Ishikawa (cell line): ENCODE data around the gene ACBD6.

ENCODE experiments used
- CEBPB ChIP-seq: IDR thresholded peaks from 2 replicates; pipeline ENCODE4 v1.6.1; 2012
- CREB1 ChIP-seq: IDR thresholded peaks from 2 replicates; pipeline ENCODE4 v1.6.1; 2012; ENCODE audit warnings: low read depth
- EGR1 ChIP-seq: IDR thresholded peaks from 2 replicates; pipeline ENCODE4 v1.6.1; 2012
- EP300 ChIP-seq: IDR thresholded peaks from 2 replicates; pipeline ENCODE4 v1.6.1; 2012; ENCODE audit warnings: borderline replicate concordance
- FOXM1 ChIP-seq: IDR thresholded peaks from 2 replicates; pipeline ENCODE4 v1.6.1; 2012; ENCODE audit warnings: low read depth, borderline replicate concordance
- NFIC ChIP-seq: IDR thresholded peaks from 2 replicates; pipeline ENCODE4 v1.6.1; 2012
- RAD21 ChIP-seq: IDR thresholded peaks from 2 replicates; pipeline ENCODE4 v1.6.1; 2012; ENCODE audit warnings: low read depth
- REST ChIP-seq: IDR thresholded peaks from 2 replicates; pipeline ENCODE4 v1.6.1; 2012; ENCODE audit warnings: low read depth, mild to moderate bottlenecking
- TAF1 ChIP-seq: IDR thresholded peaks from 2 replicates; pipeline ENCODE4 v1.6.1; 2012; ENCODE audit warnings: low read depth, mild to moderate bottlenecking
- TCF12 ChIP-seq: IDR thresholded peaks from 2 replicates; pipeline ENCODE4 v1.6.1; 2012; ENCODE audit warnings: low read depth
- TEAD4 ChIP-seq: IDR thresholded peaks from 2 replicates; pipeline ENCODE4 v1.6.1; 2012
- YY1 ChIP-seq: IDR thresholded peaks from 2 replicates; pipeline ENCODE4 v1.6.1; 2012; ENCODE audit warnings: low read depth
- ZBTB7A ChIP-seq: IDR thresholded peaks from 2 replicates; pipeline ENCODE4 v1.6.1; 2012; ENCODE audit warnings: low read depth
- TF ChIP-seq, protein P1 (sequence below): IDR thresholded peaks from 2 replicates; pipeline ENCODE4 v1.6.1; 2012
- TF ChIP-seq, protein P2 (sequence below): IDR thresholded peaks from 2 replicates; pipeline ENCODE4 v1.6.1; 2012

ACBD6 gene

DNA sequence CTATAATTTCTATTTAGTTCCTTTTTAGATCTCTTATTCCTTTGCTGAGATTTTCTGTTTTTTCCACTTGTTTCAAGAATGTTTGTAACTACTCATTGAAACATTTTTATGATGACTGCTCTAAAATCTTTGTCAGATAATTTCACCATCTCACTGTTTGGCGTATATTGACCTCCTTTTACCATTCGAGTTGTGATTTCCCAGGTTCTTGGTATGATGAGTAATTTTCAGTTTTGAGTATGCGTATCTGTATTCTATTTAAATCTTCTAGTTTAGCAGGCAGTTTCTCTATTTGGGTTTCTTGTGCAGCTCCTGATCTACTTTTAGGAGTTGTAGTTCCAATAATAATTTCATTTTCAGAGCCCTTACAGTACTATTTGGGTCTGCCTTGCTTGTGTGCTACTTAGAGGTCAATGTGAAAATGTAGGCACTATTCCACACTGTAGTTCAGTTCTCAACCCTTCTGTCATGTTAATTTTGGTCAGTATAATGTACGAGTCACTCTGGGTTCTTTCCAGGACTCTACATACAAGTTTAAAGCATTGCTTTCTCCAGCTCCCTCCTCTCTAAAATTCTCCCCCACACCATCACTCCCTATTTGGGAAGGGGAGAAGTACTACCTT is 115.5 kb downstream of the ACBD6 start:
- TF ChIP-seq YY1: no peak

DNA sequence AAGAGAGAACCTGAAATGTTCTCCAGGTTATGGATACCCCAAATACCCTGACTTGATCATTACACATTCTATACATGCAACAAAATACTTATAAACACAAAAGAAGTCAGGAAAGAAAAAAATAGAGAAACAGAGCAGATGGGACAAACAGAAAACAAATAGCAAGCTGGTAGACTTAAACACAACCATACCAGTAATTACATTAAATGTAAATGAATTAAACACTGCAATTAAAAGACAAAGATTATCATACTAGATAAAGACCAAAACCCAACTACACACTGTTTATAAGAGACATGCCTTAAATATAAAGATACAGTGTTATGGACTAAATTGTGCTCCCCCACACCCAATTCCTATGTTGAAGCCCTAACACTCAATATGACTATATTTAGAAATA is 117.2 kb downstream of the ACBD6 start:
- TF ChIP-seq EP300 (no peak), TAF1 (no peak), NFIC (no peak), YY1 (no peak), TEAD4 (no peak)
- TF ChIP-seq, protein P1, sequence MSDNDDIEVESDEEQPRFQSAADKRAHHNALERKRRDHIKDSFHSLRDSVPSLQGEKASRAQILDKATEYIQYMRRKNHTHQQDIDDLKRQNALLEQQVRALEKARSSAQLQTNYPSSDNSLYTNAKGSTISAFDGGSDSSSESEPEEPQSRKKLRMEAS: no peak
- TF ChIP-seq, protein P2, sequence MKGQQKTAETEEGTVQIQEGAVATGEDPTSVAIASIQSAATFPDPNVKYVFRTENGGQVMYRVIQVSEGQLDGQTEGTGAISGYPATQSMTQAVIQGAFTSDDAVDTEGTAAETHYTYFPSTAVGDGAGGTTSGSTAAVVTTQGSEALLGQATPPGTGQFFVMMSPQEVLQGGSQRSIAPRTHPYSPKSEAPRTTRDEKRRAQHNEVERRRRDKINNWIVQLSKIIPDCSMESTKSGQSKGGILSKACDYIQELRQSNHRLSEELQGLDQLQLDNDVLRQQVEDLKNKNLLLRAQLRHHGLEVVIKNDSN: no peak

GRCh38 chr1:180384286-180385005 is 117.9 kb downstream of the ACBD6 start:
- no peak for TF ChIP-seq YY1
- no peak for TF ChIP-seq TCF12
- TF ChIP-seq CREB1: no peak
- TF ChIP-seq ZBTB7A: no peak
- TF ChIP-seq CEBPB: no peak
- TF ChIP-seq RAD21: no peak
- no peak for TF ChIP-seq EP300
- TF ChIP-seq EGR1: no peak
- no peak for TF ChIP-seq NFIC
- TF ChIP-seq FOXM1: no peak
- TF ChIP-seq REST: no peak
- TF ChIP-seq, protein P1: no peak
- no peak for TF ChIP-seq TAF1
- TF ChIP-seq, protein P2: no peak
- no peak for TF ChIP-seq TEAD4

DNA sequence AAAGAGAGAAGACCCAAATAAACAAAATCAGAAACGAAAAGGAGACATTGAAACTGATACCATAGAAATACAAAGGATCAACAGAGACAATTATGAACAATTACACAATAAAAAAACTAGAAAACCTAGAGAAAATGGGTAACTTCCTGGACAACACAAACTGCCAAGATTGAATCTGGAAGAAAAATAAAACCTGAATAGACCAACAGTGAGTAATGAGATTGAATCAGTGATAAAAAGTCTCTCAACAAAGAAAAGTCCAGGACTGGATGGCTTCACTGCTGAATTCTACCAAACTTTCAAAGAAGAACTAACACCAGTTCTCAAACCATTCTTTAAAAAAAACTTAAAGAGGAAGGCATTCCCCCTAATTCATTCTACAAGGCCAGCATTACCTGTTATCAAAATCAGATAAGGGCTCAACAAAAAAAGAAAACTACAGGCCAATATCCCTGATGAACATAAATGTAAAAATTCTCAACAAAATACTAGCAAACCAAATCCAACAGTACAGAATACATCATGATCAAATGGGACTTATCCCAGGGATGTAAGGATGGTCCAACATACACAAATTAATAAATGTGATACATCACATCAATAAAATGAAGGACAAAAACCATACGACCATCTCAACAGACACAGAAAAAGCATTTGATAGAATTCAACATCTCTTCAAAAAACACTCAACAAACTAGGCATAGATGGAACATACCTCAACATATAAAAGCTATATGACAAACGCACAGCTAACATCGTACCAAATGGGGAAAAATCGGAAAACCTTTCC is 119.9 kb downstream of the ACBD6 start:
- TF ChIP-seq EP300 (no peak), CEBPB (no peak), CREB1 (no peak), FOXM1 (no peak)
- TF ChIP-seq, protein P1: no peak

DNA sequence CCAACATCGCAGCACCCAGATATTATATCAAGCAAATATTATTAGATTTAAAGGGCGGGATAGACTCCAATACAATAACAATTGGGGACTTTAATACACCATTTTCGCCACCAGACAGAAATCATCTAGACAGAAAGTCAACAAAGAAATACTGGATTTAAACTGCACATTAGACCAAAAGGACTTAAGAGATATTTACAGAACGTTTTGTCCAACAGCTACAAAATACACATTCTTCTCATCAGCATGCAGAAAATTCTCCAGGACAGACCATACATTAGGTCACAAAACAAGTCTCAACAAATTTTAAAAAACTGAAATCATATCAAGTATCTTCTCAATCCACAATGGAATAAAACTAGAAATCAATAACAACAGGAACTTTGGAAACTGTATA is 121.2 kb downstream of the ACBD6 start:
- TF ChIP-seq FOXM1 (no peak), CEBPB (no peak), EGR1 (no peak), EP300 (no peak), TCF12 (no peak), RAD21 (no peak), CREB1 (no peak), ZBTB7A (no peak), TEAD4 (no peak), YY1 (no peak), NFIC (no peak), TAF1 (no peak), REST (no peak)
- TF ChIP-seq, protein P1: no peak
- TF ChIP-seq, protein P2: no peak
